ENCODE data around the gene NCLN.
"Not testable (repeated sequence)": the region's sequence is repeated elsewhere in the genome, so short reads cannot be mapped to it uniquely, and the experiment has no call there.

Gene NCLN

GRCh38 chr19:3210347-3211017, 24.8 kb downstream of the NCLN start:
- Histone ChIP-seq H3K27me3 (ENCODE audit: insufficient read depth, poor library complexity, severe bottlenecking) (no peaks in the 10 kb centered on the region), H3K4me1 (ENCODE audit: insufficient read depth, poor library complexity, severe bottlenecking) (no peaks in the 10 kb centered on the region), H3K4me3 (ENCODE audit: severe bottlenecking) (no peak overlapping the region), H3K27ac (ENCODE audit: poor library complexity, severe bottlenecking) (no peak overlapping the region), H3K9me3 (ENCODE audit: severe bottlenecking) (no peaks in the 10 kb centered on the region), H3K36me3 (ENCODE audit: low read depth) (peaks cover 18% of the 10 kb centered on the region)
- ATAC-seq (ENCODE audit: low read depth) (peak; percentile 69), DNase-seq (ENCODE audit: low spot score) (peak; percentile 45)
- TF ChIP-seq, protein P1, sequence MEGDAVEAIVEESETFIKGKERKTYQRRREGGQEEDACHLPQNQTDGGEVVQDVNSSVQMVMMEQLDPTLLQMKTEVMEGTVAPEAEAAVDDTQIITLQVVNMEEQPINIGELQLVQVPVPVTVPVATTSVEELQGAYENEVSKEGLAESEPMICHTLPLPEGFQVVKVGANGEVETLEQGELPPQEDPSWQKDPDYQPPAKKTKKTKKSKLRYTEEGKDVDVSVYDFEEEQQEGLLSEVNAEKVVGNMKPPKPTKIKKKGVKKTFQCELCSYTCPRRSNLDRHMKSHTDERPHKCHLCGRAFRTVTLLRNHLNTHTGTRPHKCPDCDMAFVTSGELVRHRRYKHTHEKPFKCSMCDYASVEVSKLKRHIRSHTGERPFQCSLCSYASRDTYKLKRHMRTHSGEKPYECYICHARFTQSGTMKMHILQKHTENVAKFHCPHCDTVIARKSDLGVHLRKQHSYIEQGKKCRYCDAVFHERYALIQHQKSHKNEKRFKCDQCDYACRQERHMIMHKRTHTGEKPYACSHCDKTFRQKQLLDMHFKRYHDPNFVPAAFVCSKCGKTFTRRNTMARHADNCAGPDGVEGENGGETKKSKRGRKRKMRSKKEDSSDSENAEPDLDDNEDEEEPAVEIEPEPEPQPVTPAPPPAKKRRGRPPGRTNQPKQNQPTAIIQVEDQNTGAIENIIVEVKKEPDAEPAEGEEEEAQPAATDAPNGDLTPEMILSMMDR (IDR thresholded peaks at IDR 0.05; ENCODE audit: poor library complexity, severe bottlenecking), result peak; percentile 64

DNA sequence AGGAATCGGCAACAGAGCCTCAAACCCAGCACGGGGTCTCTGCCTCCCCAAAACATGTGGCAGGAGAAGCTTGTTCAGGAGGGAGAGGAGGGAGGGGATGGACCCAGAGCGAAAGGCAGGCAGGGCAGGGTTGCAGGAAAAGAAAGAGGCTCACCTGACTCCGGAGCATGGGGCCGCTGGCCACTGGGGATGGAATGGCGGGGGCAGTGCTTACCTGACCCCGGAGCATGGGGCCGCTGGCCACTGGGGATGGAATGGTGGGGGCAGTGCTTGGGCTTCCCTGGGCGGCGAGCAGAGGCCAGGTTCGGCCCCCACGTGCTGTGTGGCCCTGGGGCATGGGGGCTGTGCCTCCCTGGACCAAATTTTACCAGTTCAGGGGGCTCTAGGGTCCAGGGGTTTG, 25.5 kb downstream of the NCLN start:
- TF ChIP-seq, protein P1 (IDR thresholded peaks at IDR 0.05; ENCODE audit: poor library complexity, severe bottlenecking), result no peak
- Histone ChIP-seq H3K36me3 (ENCODE audit: low read depth) (peaks cover 16% of the 10 kb centered on the region), H3K27me3 (ENCODE audit: insufficient read depth, poor library complexity, severe bottlenecking) (no peaks in the 10 kb centered on the region), H3K9me3 (ENCODE audit: severe bottlenecking) (no peaks in the 10 kb centered on the region), H3K4me3 (ENCODE audit: severe bottlenecking) (no peak overlapping the region), H3K27ac (ENCODE audit: poor library complexity, severe bottlenecking) (no peak overlapping the region), H3K4me1 (ENCODE audit: insufficient read depth, poor library complexity, severe bottlenecking) (no peaks in the 10 kb centered on the region)
- no peak for ATAC-seq (ENCODE audit: low read depth)
- peak; percentile 26 for DNase-seq (ENCODE audit: low spot score)

DNA sequence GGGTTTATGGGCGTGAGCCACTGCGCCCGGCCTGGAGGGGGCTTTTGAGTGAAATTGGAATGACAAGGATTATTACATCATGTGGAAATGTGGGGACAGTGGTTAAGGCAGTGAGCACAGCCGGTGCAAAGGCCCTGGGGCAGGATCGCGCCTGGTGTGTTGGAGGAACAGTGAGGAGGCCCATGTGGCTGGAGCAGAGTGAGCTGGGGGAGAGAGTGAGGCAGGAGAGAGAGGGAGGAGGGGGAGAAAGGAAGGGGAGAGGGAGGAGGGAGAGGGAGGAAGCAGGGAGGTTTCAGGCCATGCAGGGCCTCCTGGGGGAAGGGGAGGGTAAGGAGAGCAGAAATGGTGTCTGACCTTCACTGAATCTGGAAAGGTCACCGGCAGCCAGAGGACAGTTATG, 27.4 kb downstream of the NCLN start:
- DNase-seq (ENCODE audit: low spot score) (peak; percentile 19), ATAC-seq (ENCODE audit: low read depth) (no peak)
- Histone ChIP-seq H3K27ac (ENCODE audit: poor library complexity, severe bottlenecking) (no peak overlapping the region), H3K27me3 (ENCODE audit: insufficient read depth, poor library complexity, severe bottlenecking) (no peaks in the 10 kb centered on the region), H3K4me3 (ENCODE audit: severe bottlenecking) (no peak overlapping the region), H3K9me3 (ENCODE audit: severe bottlenecking) (no peaks in the 10 kb centered on the region), H3K36me3 (ENCODE audit: low read depth) (no peaks in the 10 kb centered on the region), H3K4me1 (ENCODE audit: insufficient read depth, poor library complexity, severe bottlenecking) (no peaks in the 10 kb centered on the region)
- TF ChIP-seq, protein P1 (IDR thresholded peaks at IDR 0.05; ENCODE audit: poor library complexity, severe bottlenecking), result no peak

DNA sequence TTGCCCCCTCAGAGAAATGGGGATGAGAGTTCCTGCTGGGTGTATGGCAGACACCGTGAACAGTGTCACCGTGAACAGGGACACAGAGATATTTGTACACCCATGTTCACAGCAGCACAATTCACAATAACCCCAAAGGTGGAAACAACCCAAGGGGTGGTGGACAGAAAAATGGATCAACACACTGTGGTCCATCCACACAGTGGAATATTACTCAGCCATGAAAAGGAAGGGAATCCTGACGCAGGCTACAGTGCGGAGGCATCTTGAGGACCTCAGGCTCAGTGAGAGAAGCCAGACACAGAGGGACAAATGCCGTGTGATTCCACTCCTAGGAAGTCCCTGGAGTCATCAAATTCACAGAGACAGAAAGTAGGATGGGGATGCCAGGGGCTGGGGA, 31.1 kb downstream of the NCLN start:
- H3K36me3 ChIP-seq (ENCODE audit: low read depth), result no peaks in the 10 kb centered on the region
- ATAC-seq (ENCODE audit: low read depth) (no peak), DNase-seq (ENCODE audit: low spot score) (peak; percentile 9)
- TF ChIP-seq, protein P1 (IDR thresholded peaks at IDR 0.05; ENCODE audit: poor library complexity, severe bottlenecking), result no peak
- no peak overlapping the region for H3K27ac ChIP-seq (ENCODE audit: poor library complexity, severe bottlenecking)
- no peak overlapping the region for H3K4me3 ChIP-seq (ENCODE audit: severe bottlenecking)
- H3K27me3 ChIP-seq (ENCODE audit: insufficient read depth, poor library complexity, severe bottlenecking), result no peaks in the 10 kb centered on the region
- H3K9me3 ChIP-seq (ENCODE audit: severe bottlenecking), result no peaks in the 10 kb centered on the region
- H3K4me1 ChIP-seq (ENCODE audit: insufficient read depth, poor library complexity, severe bottlenecking), result no peaks in the 10 kb centered on the region

- H3K9me3 ChIP-seq (ENCODE audit: severe bottlenecking), result no peaks in the 10 kb centered on the region
- no peak overlapping the region for H3K27ac ChIP-seq (ENCODE audit: poor library complexity, severe bottlenecking)
- H3K36me3 ChIP-seq (ENCODE audit: low read depth), result no peaks in the 10 kb centered on the region
- no peak overlapping the region for H3K4me3 ChIP-seq (ENCODE audit: severe bottlenecking)
- H3K4me1 ChIP-seq (ENCODE audit: insufficient read depth, poor library complexity, severe bottlenecking), result no peaks in the 10 kb centered on the region
- DNase-seq (ENCODE audit: low spot score), result no peak
- TF ChIP-seq, protein P1 (IDR thresholded peaks at IDR 0.05; ENCODE audit: poor library complexity, severe bottlenecking), result no peak
- ATAC-seq (ENCODE audit: low read depth), result no peak
- peaks cover 11% of the 10 kb centered on the region for H3K27me3 ChIP-seq (ENCODE audit: insufficient read depth, poor library complexity, severe bottlenecking)
These were observed 34.8 kb downstream of the NCLN start for GRCh38 chr19:3220576-3220975.

GRCh38 chr19:3221576-3221975, 35.8 kb downstream of the NCLN start:
- not testable (repeated sequence) for H3K36me3 ChIP-seq (ENCODE audit: low read depth); H3K9me3 ChIP-seq (ENCODE audit: severe bottlenecking); H3K27ac ChIP-seq (ENCODE audit: poor library complexity, severe bottlenecking); H3K4me3 ChIP-seq (ENCODE audit: severe bottlenecking); H3K4me1 ChIP-seq (ENCODE audit: insufficient read depth, poor library complexity, severe bottlenecking); ATAC-seq (ENCODE audit: low read depth); DNase-seq (ENCODE audit: low spot score)
- peaks cover 16% of the 10 kb centered on the region for H3K27me3 ChIP-seq (ENCODE audit: insufficient read depth, poor library complexity, severe bottlenecking)

All from RWPE2 (cell line).